ENCODE measurements around the gene GRID2.

Gene GRID2

DNA sequence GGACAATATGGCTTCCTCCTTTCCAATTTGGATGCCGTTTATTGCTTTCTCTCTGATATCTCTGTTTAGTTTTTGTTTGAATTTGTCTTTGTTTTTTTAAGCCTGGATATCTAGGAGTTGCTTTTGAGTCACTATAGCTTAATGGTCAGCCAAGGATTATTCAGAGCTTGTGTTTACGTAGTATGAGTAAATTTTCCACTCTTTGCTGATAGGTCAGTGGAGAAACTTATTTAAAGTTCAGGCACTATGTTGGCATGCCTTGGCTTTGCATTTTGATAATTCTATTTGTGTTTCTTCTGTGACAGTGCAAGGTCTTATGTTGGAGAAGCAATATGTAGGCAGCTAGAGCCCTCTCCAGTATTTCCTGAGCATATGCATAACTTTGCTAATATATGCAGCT lies 315.2 kb downstream of the GRID2 start:
- H3K27me3 ChIP-seq (ENCODE audit: insufficient read depth, low read depth, severe bottlenecking), result no peaks in the 10 kb centered on the region
- H3K4me3 ChIP-seq (ENCODE audit: low read depth, low read length), result no peak overlapping the region
- TF ChIP-seq, protein P1, sequence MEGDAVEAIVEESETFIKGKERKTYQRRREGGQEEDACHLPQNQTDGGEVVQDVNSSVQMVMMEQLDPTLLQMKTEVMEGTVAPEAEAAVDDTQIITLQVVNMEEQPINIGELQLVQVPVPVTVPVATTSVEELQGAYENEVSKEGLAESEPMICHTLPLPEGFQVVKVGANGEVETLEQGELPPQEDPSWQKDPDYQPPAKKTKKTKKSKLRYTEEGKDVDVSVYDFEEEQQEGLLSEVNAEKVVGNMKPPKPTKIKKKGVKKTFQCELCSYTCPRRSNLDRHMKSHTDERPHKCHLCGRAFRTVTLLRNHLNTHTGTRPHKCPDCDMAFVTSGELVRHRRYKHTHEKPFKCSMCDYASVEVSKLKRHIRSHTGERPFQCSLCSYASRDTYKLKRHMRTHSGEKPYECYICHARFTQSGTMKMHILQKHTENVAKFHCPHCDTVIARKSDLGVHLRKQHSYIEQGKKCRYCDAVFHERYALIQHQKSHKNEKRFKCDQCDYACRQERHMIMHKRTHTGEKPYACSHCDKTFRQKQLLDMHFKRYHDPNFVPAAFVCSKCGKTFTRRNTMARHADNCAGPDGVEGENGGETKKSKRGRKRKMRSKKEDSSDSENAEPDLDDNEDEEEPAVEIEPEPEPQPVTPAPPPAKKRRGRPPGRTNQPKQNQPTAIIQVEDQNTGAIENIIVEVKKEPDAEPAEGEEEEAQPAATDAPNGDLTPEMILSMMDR (IDR thresholded peaks at IDR 0.05; ENCODE audit: low read depth, low read length), result no peak
- H3K36me3 ChIP-seq, result no peaks in the 10 kb centered on the region
- no peak overlapping the region for H3K27ac ChIP-seq
- no peak for DNase-seq
- no peaks in the 10 kb centered on the region for H3K9me3 ChIP-seq (ENCODE audit: severe bottlenecking)

DNA sequence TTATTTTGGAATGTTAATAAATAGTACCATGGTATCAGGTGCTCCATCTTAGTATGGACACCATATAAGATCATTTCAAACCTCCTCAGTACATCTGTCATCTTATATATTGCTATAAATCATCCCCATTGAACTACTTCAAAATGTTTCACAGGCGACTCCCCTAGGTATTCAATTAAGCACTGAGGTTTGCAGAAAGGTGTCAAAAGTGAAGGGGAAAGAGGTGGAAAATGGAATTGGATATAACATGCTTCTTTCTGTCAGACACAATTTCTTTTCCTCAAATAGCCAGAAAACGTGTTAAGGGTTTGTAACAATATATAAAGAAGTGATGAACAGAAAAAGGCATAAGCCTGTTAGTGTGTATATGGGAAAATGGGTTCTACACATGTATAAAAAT lies 325.5 kb downstream of the GRID2 start:
- no peaks in the 10 kb centered on the region for H3K27me3 ChIP-seq (ENCODE audit: insufficient read depth, low read depth, severe bottlenecking)
- DNase-seq, result no peak
- H3K9me3 ChIP-seq (ENCODE audit: severe bottlenecking), result no peaks in the 10 kb centered on the region
- no peak overlapping the region for H3K4me3 ChIP-seq (ENCODE audit: low read depth, low read length)
- H3K27ac ChIP-seq, result no peak overlapping the region
- no peaks in the 10 kb centered on the region for H3K36me3 ChIP-seq
- TF ChIP-seq, protein P1 (IDR thresholded peaks at IDR 0.05; ENCODE audit: low read depth, low read length), result no peak

DNA sequence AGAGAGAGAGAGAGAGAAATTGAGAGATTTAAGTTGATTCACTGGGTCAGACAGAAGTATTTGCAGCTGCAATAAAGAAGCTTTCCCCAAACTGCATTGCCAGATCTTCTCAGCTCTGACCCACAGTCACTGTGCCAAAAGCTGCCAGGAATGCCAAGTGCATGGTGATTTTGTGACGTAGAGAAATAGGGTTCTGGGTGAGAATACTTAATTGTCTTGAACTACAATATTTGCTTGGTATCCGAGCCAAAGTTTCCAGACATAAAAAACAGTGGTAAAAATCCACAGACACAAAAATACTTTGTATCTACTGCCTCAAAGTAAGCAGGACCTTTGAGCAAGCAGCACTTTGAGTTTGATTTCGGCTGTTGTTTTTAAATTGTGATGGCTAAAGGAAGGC lies 331.1 kb downstream of the GRID2 start:
- TF ChIP-seq, protein P1 (IDR thresholded peaks at IDR 0.05; ENCODE audit: low read depth, low read length), result no peak
- H3K27ac ChIP-seq, result no peak overlapping the region
- no peak overlapping the region for H3K4me3 ChIP-seq (ENCODE audit: low read depth, low read length)
- no peaks in the 10 kb centered on the region for H3K36me3 ChIP-seq
- no peaks in the 10 kb centered on the region for H3K9me3 ChIP-seq (ENCODE audit: severe bottlenecking)
- DNase-seq, result no peak
- no peaks in the 10 kb centered on the region for H3K27me3 ChIP-seq (ENCODE audit: insufficient read depth, low read depth, severe bottlenecking)

DNA sequence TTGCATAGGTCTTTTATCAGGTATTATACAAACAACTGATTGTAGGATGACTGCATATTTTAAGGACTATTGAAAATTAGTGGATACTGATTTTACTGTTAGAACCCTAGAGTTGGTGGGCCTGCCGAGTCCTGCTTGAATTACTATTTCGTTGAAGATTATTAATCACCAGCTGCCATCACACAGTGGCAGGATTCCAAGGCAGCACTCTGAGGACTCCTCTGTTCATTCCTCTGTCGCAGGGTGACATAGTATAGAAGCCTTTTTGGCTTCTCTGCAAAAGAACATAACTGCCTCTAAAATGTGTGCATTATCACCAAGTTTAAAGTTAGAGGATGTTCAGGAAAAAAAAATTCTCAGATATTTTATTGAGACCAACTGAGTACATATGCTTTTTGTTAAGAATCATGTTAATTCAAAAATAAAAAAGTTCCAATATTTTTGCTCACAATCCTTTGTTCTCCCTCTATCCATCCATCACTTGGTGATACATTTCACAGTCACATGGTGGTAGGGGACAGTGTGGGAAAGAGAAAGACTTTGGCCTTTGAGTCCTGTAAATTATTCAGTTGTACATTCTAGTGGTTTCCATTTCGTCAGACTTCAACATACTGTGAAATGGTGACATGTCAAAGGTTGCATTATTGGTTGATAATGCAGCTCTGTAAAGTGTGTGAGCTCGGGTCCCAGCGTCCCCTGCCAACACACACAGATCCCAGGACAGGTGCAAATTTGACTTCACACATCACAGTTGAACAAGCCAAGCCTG lies 332.5 kb downstream of the GRID2 start:
- H3K27ac ChIP-seq, result no peak overlapping the region
- H3K4me3 ChIP-seq (ENCODE audit: low read depth, low read length), result no peak overlapping the region
- no peaks in the 10 kb centered on the region for H3K36me3 ChIP-seq
- DNase-seq, result no peak
- TF ChIP-seq, protein P1 (IDR thresholded peaks at IDR 0.05; ENCODE audit: low read depth, low read length), result no peak
- H3K27me3 ChIP-seq (ENCODE audit: insufficient read depth, low read depth, severe bottlenecking), result no peaks in the 10 kb centered on the region
- no peaks in the 10 kb centered on the region for H3K9me3 ChIP-seq (ENCODE audit: severe bottlenecking)

DNA sequence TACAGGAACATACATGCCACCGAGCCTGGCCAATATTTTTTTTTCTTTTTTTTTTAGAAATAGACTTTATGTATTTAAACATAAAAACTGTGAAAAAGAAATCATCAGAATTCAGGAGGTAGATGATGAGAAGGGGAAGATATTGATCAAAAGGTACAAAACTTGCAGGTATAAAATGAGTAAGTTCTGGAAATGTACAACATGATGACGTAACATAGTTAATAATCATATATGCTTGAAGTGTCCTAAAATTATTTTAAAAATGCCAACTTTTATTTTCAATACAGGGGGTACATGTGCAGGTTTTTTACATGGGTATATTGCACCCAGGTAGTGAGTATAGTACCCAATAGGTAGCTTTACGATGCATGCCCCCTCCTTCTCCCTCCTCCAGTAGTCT lies 337.6 kb downstream of the GRID2 start:
- TF ChIP-seq, protein P1 (IDR thresholded peaks at IDR 0.05; ENCODE audit: low read depth, low read length), result no peak
- Histone ChIP-seq H3K27me3 (ENCODE audit: insufficient read depth, low read depth, severe bottlenecking) (no peaks in the 10 kb centered on the region), H3K36me3 (no peaks in the 10 kb centered on the region), H3K4me3 (ENCODE audit: low read depth, low read length) (no peak overlapping the region), H3K9me3 (ENCODE audit: severe bottlenecking) (no peaks in the 10 kb centered on the region), H3K27ac (no peak overlapping the region)
- DNase-seq, result no peak

DNA sequence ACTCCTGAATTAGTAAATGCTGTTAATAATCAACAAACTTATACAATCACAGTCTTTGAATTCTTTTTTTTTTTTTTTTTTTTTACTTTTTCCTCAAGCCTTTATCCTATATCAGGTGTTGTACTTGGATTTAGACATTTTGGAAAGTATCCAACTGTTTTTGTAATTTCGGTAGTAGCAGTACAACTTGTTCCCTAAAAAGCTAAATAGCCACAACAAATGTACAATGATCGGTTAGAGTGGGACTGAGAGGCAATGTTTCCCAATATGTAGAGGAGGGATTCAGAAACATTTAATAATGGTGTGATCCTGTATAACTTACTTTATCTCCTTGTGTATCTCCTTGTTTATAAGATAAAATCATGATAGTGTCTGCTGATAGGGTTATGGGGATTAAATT lies 343.1 kb downstream of the GRID2 start:
- TF ChIP-seq, protein P1 (IDR thresholded peaks at IDR 0.05; ENCODE audit: low read depth, low read length), result no peak

More for the DNA sequence above, 343.1 kb downstream of the GRID2 start:
- DNase-seq, result no peak
- Histone ChIP-seq H3K4me3 (ENCODE audit: low read depth, low read length) (no peak overlapping the region), H3K27ac (no peak overlapping the region), H3K27me3 (ENCODE audit: insufficient read depth, low read depth, severe bottlenecking) (no peaks in the 10 kb centered on the region), H3K9me3 (ENCODE audit: severe bottlenecking) (no peaks in the 10 kb centered on the region), H3K36me3 (no peaks in the 10 kb centered on the region)

All from WERI-Rb-1 (cell line).